Measurements from ENCODE around the gene ADCY9.

ADCY9 gene

GRCh38 chr16:4025428-4025827 is 90.8 kb downstream of the ADCY9 start:
- Mint-ChIP-seq H3K4me1 (ENCODE audit: low read depth) (peaks cover 3% of the 10 kb centered on the region), H3K27me3 (ENCODE audit: low read depth) (no peaks in the 10 kb centered on the region), H3K36me3 (ENCODE audit: low read depth) (no peaks in the 10 kb centered on the region), H3K9me3 (no peaks in the 10 kb centered on the region), H3K4me3 (no peak overlapping the region), H3K27ac (peak overlapping the region; percentile 9)

GRCh38 chr16:4021916-4022315 is 94.3 kb downstream of the ADCY9 start:
- H3K36me3 Mint-ChIP-seq (ENCODE audit: low read depth), result no peaks in the 10 kb centered on the region
- no peak overlapping the region for H3K4me3 Mint-ChIP-seq
- no peak overlapping the region for H3K27ac Mint-ChIP-seq
- no peaks in the 10 kb centered on the region for H3K27me3 Mint-ChIP-seq (ENCODE audit: low read depth)
- H3K4me1 Mint-ChIP-seq (ENCODE audit: low read depth), result peaks cover 8% of the 10 kb centered on the region
- H3K9me3 Mint-ChIP-seq, result no peaks in the 10 kb centered on the region

- peaks cover 12% of the 10 kb centered on the region for H3K4me1 Mint-ChIP-seq (ENCODE audit: low read depth)
- H3K27ac Mint-ChIP-seq, result no peak overlapping the region
- no peaks in the 10 kb centered on the region for H3K36me3 Mint-ChIP-seq (ENCODE audit: low read depth)
- no peaks in the 10 kb centered on the region for H3K27me3 Mint-ChIP-seq (ENCODE audit: low read depth)
- no peaks in the 10 kb centered on the region for H3K9me3 Mint-ChIP-seq
- no peak overlapping the region for H3K4me3 Mint-ChIP-seq
These were observed 95.0 kb downstream of the ADCY9 start for GRCh38 chr16:4021070-4021779.

GRCh38 chr16:4019371-4019791 is 96.9 kb downstream of the ADCY9 start:
- Mint-ChIP-seq H3K27me3 (ENCODE audit: low read depth) (no peaks in the 10 kb centered on the region), H3K9me3 (no peaks in the 10 kb centered on the region), H3K4me3 (peak overlapping the region; percentile 66), H3K4me1 (ENCODE audit: low read depth) (peaks cover 15% of the 10 kb centered on the region), H3K36me3 (ENCODE audit: low read depth) (no peaks in the 10 kb centered on the region), H3K27ac (peak overlapping the region; percentile 45)

- Mint-ChIP-seq H3K36me3 (ENCODE audit: low read depth) (no peaks in the 10 kb centered on the region), H3K4me3 (no peak overlapping the region), H3K4me1 (ENCODE audit: low read depth) (peaks cover 15% of the 10 kb centered on the region), H3K9me3 (no peaks in the 10 kb centered on the region), H3K27me3 (ENCODE audit: low read depth) (no peaks in the 10 kb centered on the region), H3K27ac (no peak overlapping the region)
These were observed 97.9 kb downstream of the ADCY9 start for GRCh38 chr16:4018391-4018790.

- peaks cover 15% of the 10 kb centered on the region for H3K4me1 Mint-ChIP-seq (ENCODE audit: low read depth)
- no peak overlapping the region for H3K4me3 Mint-ChIP-seq
- H3K9me3 Mint-ChIP-seq, result no peaks in the 10 kb centered on the region
- no peaks in the 10 kb centered on the region for H3K36me3 Mint-ChIP-seq (ENCODE audit: low read depth)
- no peak overlapping the region for H3K27ac Mint-ChIP-seq
- no peaks in the 10 kb centered on the region for H3K27me3 Mint-ChIP-seq (ENCODE audit: low read depth)
These were observed 98.4 kb downstream of the ADCY9 start for GRCh38 chr16:4017807-4018206.

- Mint-ChIP-seq H3K4me1 (ENCODE audit: low read depth) (peaks cover 15% of the 10 kb centered on the region), H3K27me3 (ENCODE audit: low read depth) (no peaks in the 10 kb centered on the region), H3K36me3 (ENCODE audit: low read depth) (no peaks in the 10 kb centered on the region), H3K4me3 (no peak overlapping the region), H3K9me3 (no peaks in the 10 kb centered on the region), H3K27ac (no peak overlapping the region)
These were observed 99.6 kb downstream of the ADCY9 start for GRCh38 chr16:4016658-4017057.

- H3K27ac Mint-ChIP-seq, result no peak overlapping the region
These were observed 100.3 kb downstream of the ADCY9 start for GRCh38 chr16:4016005-4016352.

GRCh38 chr16:4015275-4016004 is 100.8 kb downstream of the ADCY9 start:
- Mint-ChIP-seq H3K4me3 (no peak overlapping the region), H3K36me3 (ENCODE audit: low read depth) (no peaks in the 10 kb centered on the region), H3K27ac (no peak overlapping the region), H3K4me1 (ENCODE audit: low read depth) (peaks cover 15% of the 10 kb centered on the region), H3K27me3 (ENCODE audit: low read depth) (no peaks in the 10 kb centered on the region), H3K9me3 (no peaks in the 10 kb centered on the region)

More at GRCh38 chr16:4016005-4016352, 100.3 kb downstream of the ADCY9 start:
- Mint-ChIP-seq H3K4me1 (ENCODE audit: low read depth) (peaks cover 15% of the 10 kb centered on the region), H3K36me3 (ENCODE audit: low read depth) (no peaks in the 10 kb centered on the region), H3K27me3 (ENCODE audit: low read depth) (no peaks in the 10 kb centered on the region), H3K4me3 (no peak overlapping the region), H3K9me3 (no peaks in the 10 kb centered on the region)

GRCh38 chr16:4011940-4012629 is 104.2 kb downstream of the ADCY9 start:
- no peak overlapping the region for H3K27ac Mint-ChIP-seq
- H3K4me1 Mint-ChIP-seq (ENCODE audit: low read depth), result peaks cover 7% of the 10 kb centered on the region
- no peaks in the 10 kb centered on the region for H3K9me3 Mint-ChIP-seq
- H3K4me3 Mint-ChIP-seq, result no peak overlapping the region
- no peaks in the 10 kb centered on the region for H3K27me3 Mint-ChIP-seq (ENCODE audit: low read depth)
- no peaks in the 10 kb centered on the region for H3K36me3 Mint-ChIP-seq (ENCODE audit: low read depth)

- H3K27ac Mint-ChIP-seq, result no peak overlapping the region
- H3K4me3 Mint-ChIP-seq, result no peak overlapping the region
- no peaks in the 10 kb centered on the region for H3K9me3 Mint-ChIP-seq
- no peaks in the 10 kb centered on the region for H3K36me3 Mint-ChIP-seq (ENCODE audit: low read depth)
- H3K27me3 Mint-ChIP-seq (ENCODE audit: low read depth), result no peaks in the 10 kb centered on the region
- H3K4me1 Mint-ChIP-seq (ENCODE audit: low read depth), result peaks cover 3% of the 10 kb centered on the region
These were observed 104.9 kb downstream of the ADCY9 start for GRCh38 chr16:4011225-4011939.

- no peaks in the 10 kb centered on the region for H3K27me3 Mint-ChIP-seq (ENCODE audit: low read depth)
- H3K9me3 Mint-ChIP-seq, result no peaks in the 10 kb centered on the region
- H3K36me3 Mint-ChIP-seq (ENCODE audit: low read depth), result no peaks in the 10 kb centered on the region
- no peak overlapping the region for H3K27ac Mint-ChIP-seq
- no peak overlapping the region for H3K4me3 Mint-ChIP-seq
- H3K4me1 Mint-ChIP-seq (ENCODE audit: low read depth), result no peaks in the 10 kb centered on the region
These were observed 105.8 kb downstream of the ADCY9 start for GRCh38 chr16:4010225-4011158.

- H3K4me3 Mint-ChIP-seq, result no peak overlapping the region
- no peaks in the 10 kb centered on the region for H3K36me3 Mint-ChIP-seq (ENCODE audit: low read depth)
- H3K27me3 Mint-ChIP-seq (ENCODE audit: low read depth), result no peaks in the 10 kb centered on the region
- no peak overlapping the region for H3K27ac Mint-ChIP-seq
- no peaks in the 10 kb centered on the region for H3K4me1 Mint-ChIP-seq (ENCODE audit: low read depth)
- no peaks in the 10 kb centered on the region for H3K9me3 Mint-ChIP-seq
These were observed 107.1 kb downstream of the ADCY9 start for GRCh38 chr16:4009177-4009576.

- no peaks in the 10 kb centered on the region for H3K9me3 Mint-ChIP-seq
- H3K36me3 Mint-ChIP-seq (ENCODE audit: low read depth), result no peaks in the 10 kb centered on the region
- no peak overlapping the region for H3K27ac Mint-ChIP-seq
- H3K4me1 Mint-ChIP-seq (ENCODE audit: low read depth), result no peaks in the 10 kb centered on the region
- H3K27me3 Mint-ChIP-seq (ENCODE audit: low read depth), result no peaks in the 10 kb centered on the region
- no peak overlapping the region for H3K4me3 Mint-ChIP-seq
These were observed 108.1 kb downstream of the ADCY9 start for GRCh38 chr16:4008116-4008515.
